Hepatocyte (in vitro differentiated cells): Measurements from ENCODE around the gene RPL38. TPM values are rescaled to one million over a fixed set of nuclear protein-coding genes. Genes with fewer than 3 reads are reported as not detected.

ENCODE experiments used
- DNase-seq: peaks from one replicate; pipeline ENCODE4 v3.0.0-alpha.2; 2016; ENCODE audit warnings: low spot score
- H2AFZ ChIP-seq: fragments of 200-600 bp; sonication (generic); 2 replicates; pipeline ENCODE4 v1.6.0; 2016; ENCODE audit warnings: antibody characterized with exemption, mild to moderate bottlenecking
- H3K27ac ChIP-seq: fragments of 200-600 bp; sonication (generic); 2 replicates; pipeline ENCODE4 v1.5.1; 2016; ENCODE audit warnings: mild to moderate bottlenecking
- H3K27me3 ChIP-seq: fragments of 200-600 bp; sonication (generic); 2 replicates; pipeline ENCODE4 v1.6.1; 2016
- H3K36me3 ChIP-seq: fragments of 200-600 bp; sonication (generic); replicated peaks from 2 replicates; pipeline ENCODE4 v1.5.1; 2016; ENCODE audit warnings: low read depth; ENCODE audit not compliant: insufficient read depth
- H3K4me1 ChIP-seq: fragments of 200-600 bp; sonication (generic); 2 replicates; pipeline ENCODE4 v1.5.1; 2016; ENCODE audit warnings: mild to moderate bottlenecking, moderate library complexity; ENCODE audit not compliant: insufficient read depth
- H3K4me2 ChIP-seq: fragments of 200-600 bp; sonication (generic); 2 replicates; pipeline ENCODE4 v1.6.0; 2016
- H3K4me3 ChIP-seq: fragments of 200-600 bp; sonication (generic); 2 replicates; pipeline ENCODE4 v1.5.1; 2016; ENCODE audit warnings: mild to moderate bottlenecking
- H3K79me2 ChIP-seq: fragments of 200-600 bp; sonication (generic); 2 replicates; pipeline ENCODE4 v1.6.0; 2017; ENCODE audit warnings: mild to moderate bottlenecking
- H3K9me2 ChIP-seq: fragments of 200-600 bp; sonication (generic); replicated peaks from 2 replicates; pipeline ENCODE4 v1.6.0; 2017; ENCODE audit warnings: mild to moderate bottlenecking; ENCODE audit not compliant: insufficient read depth
- H3K9me3 ChIP-seq: fragments of 200-600 bp; sonication (generic); 2 replicates; pipeline ENCODE4 v1.5.1; 2016; ENCODE audit warnings: low read depth, mild to moderate bottlenecking
- H4K20me1 ChIP-seq: fragments of 200-600 bp; sonication (generic); 2 replicates; pipeline ENCODE4 v1.6.0; 2016; ENCODE audit warnings: mild to moderate bottlenecking; ENCODE audit not compliant: insufficient read depth, poor library complexity, severe bottlenecking
- CTCF ChIP-seq: fragments of 200-600 bp; sonication (generic); IDR thresholded peaks from 2 replicates; pipeline ENCODE4 v1.5.1; 2016; ENCODE audit warnings: antibody characterized with exemption, mild to moderate bottlenecking; ENCODE audit not compliant: poor library complexity
- EZH2 ChIP-seq: fragments of 200-600 bp; sonication (generic); IDR thresholded peaks from 2 replicates; pipeline ENCODE4 v1.6.1; 2016; ENCODE audit warnings: antibody characterized with exemption, mild to moderate bottlenecking, borderline replicate concordance
- EZH2phosphoT487 ChIP-seq: fragments of 200-600 bp; sonication (generic); IDR thresholded peaks from one replicate; pipeline ENCODE4 v1.6.1; 2018; ENCODE audit warnings: antibody characterized with exemption, mild to moderate bottlenecking, low read depth, moderate library complexity; ENCODE audit not compliant: unreplicated experiment, severe bottlenecking
- WGBS: methylation state at CpG from one replicate; pipeline ENCODE4 v1.1.6; 2016; ENCODE audit warnings: low lambda C conversion rate; ENCODE audit errors: missing lambda C conversion rate; 5-methylcytosine and 5-hydroxymethylcytosine counted together
- polyA plus RNA-seq: library from polyadenylated mRNA; unstranded; fragments of >200 nt; fragmentation: Nextera tagmentation; extraction: Ambion mirVana; gene quantifications from 2 replicates; pipeline ENCODE4 v1.2.1, GENCODE V29; 2016
- total RNA-seq: library from RNA; depleted of rRNA; stranded (reverse); fragments of >200 nt; gene quantifications from 2 replicates; pipeline ENCODE4 v1.2.3, GENCODE V29; 2014

Gene RPL38
- total and polyA plus RNA-seq, 2 experiments from 2014 or later = 276 to 758 TPM

GRCh38 chr17:74249590-74250270 is 46.3 kb downstream of the RPL38 start:
- Histone ChIP-seq H3K27ac (no peak overlapping the region), H3K9me2 (no peaks in the 10 kb centered on the region), H3K4me3 (no peak overlapping the region), H3K36me3 (no peaks in the 10 kb centered on the region), H3K4me2 (no peak overlapping the region), H3K27me3 (no peaks in the 10 kb centered on the region), H2AFZ (no peak overlapping the region), H3K4me1 (peaks cover 7% of the 10 kb centered on the region), H4K20me1 (no peaks in the 10 kb centered on the region), H3K79me2 (no peaks in the 10 kb centered on the region), H3K9me3 (no peaks in the 10 kb centered on the region)
- no peak for DNase-seq
- no peak for TF ChIP-seq EZH2phosphoT487
- TF ChIP-seq EZH2 = no peak
- no peak for TF ChIP-seq CTCF
- WGBS = 75% methylated on average over 15 of the region's 17 CpGs

- no peak overlapping the region for H3K27ac ChIP-seq
- H3K36me3 ChIP-seq = no peaks in the 10 kb centered on the region
- no peak for DNase-seq
- TF ChIP-seq EZH2 (no peak), CTCF (no peak), EZH2phosphoT487 (no peak)
- no peaks in the 10 kb centered on the region for H3K79me2 ChIP-seq
- H3K4me2 ChIP-seq = no peak overlapping the region
- no peaks in the 10 kb centered on the region for H3K9me2 ChIP-seq
- H3K4me3 ChIP-seq = no peak overlapping the region
- 77% methylated on average over 12 of the region's 12 CpGs for WGBS
- H2AFZ ChIP-seq = no peak overlapping the region
- H3K4me1 ChIP-seq = peaks cover 4% of the 10 kb centered on the region
- H3K27me3 ChIP-seq = no peaks in the 10 kb centered on the region
- no peaks in the 10 kb centered on the region for H3K9me3 ChIP-seq
- no peaks in the 10 kb centered on the region for H4K20me1 ChIP-seq
Observed at GRCh38 chr17:74250324-74250995, 47.0 kb downstream of the RPL38 start.

GRCh38 chr17:74251051-74251450 is 47.6 kb downstream of the RPL38 start:
- Histone ChIP-seq H3K4me3 (no peak overlapping the region), H3K9me3 (no peaks in the 10 kb centered on the region), H3K36me3 (no peaks in the 10 kb centered on the region), H3K27me3 (no peaks in the 10 kb centered on the region), H3K4me1 (no peaks in the 10 kb centered on the region), H3K4me2 (no peak overlapping the region), H3K27ac (no peak overlapping the region), H3K9me2 (no peaks in the 10 kb centered on the region), H2AFZ (no peak overlapping the region), H3K79me2 (no peaks in the 10 kb centered on the region), H4K20me1 (no peaks in the 10 kb centered on the region)
- no peak for TF ChIP-seq CTCF
- no peak for TF ChIP-seq EZH2phosphoT487
- TF ChIP-seq EZH2 = no peak
- WGBS = 90% methylated on average over 8 of the region's 8 CpGs
- no peak for DNase-seq
